ENCODE data around the gene TCF12. TPM values are rescaled to one million over a fixed set of nuclear protein-coding genes. Genes with fewer than 3 reads are reported as not detected.
"Not testable (repeated sequence)": the region's sequence is repeated elsewhere in the genome, so short reads cannot be mapped to it uniquely, and the experiment has no call there.

The TCF12 gene
- total RNA-seq, 1 experiment from 2014 or later, result 157 TPM

- DNase-seq (ENCODE audit: low read depth), result no peak
Measured at GRCh38 chr15:56978898-56979662, 60.6 kb downstream of the TCF12 start.

GRCh38 chr15:56980473-56980872 is 62.0 kb downstream of the TCF12 start:
- no peak for DNase-seq (ENCODE audit: low read depth)

GRCh38 chr15:56981160-56981559 is 62.7 kb downstream of the TCF12 start:
- no peak for DNase-seq (ENCODE audit: low read depth)

- DNase-seq (ENCODE audit: low read depth), result no peak
Measured at GRCh38 chr15:56982987-56983386, 64.5 kb downstream of the TCF12 start.

- DNase-seq (ENCODE audit: low read depth), result peak; percentile 52
Measured at GRCh38 chr15:56984681-56985481, 66.4 kb downstream of the TCF12 start.

- DNase-seq (ENCODE audit: low read depth), result no peak
Measured at GRCh38 chr15:56985856-56986255, 67.4 kb downstream of the TCF12 start.

- DNase-seq (ENCODE audit: low read depth), result no peak
Measured at GRCh38 chr15:56987286-56987685, 68.8 kb downstream of the TCF12 start.

- DNase-seq (ENCODE audit: low read depth), result no peak
Measured at GRCh38 chr15:56988219-56988618, 69.8 kb downstream of the TCF12 start.

GRCh38 chr15:56989411-56989924 is 71.0 kb downstream of the TCF12 start:
- DNase-seq (ENCODE audit: low read depth), result no peak

- DNase-seq (ENCODE audit: low read depth), result no peak
Measured at GRCh38 chr15:56991017-56991416, 72.6 kb downstream of the TCF12 start.

- DNase-seq (ENCODE audit: low read depth), result no peak
Measured at GRCh38 chr15:56992725-56993124, 74.3 kb downstream of the TCF12 start.

- DNase-seq (ENCODE audit: low read depth), result no peak
Measured at GRCh38 chr15:56994280-56994679, 75.8 kb downstream of the TCF12 start.

- no peak for DNase-seq (ENCODE audit: low read depth)
Measured at GRCh38 chr15:56996093-56996492, 77.6 kb downstream of the TCF12 start.

GRCh38 chr15:56996746-56997470 is 78.5 kb downstream of the TCF12 start:
- no peak for DNase-seq (ENCODE audit: low read depth)

GRCh38 chr15:57003418-57003817 is 85.0 kb downstream of the TCF12 start:
- DNase-seq (ENCODE audit: low read depth), result peak; percentile 65

GRCh38 chr15:57005244-57005643 is 86.8 kb downstream of the TCF12 start:
- DNase-seq (ENCODE audit: low read depth), result no peak

GRCh38 chr15:57007797-57008196 is 89.4 kb downstream of the TCF12 start:
- not testable (repeated sequence) for DNase-seq (ENCODE audit: low read depth)

- DNase-seq (ENCODE audit: low read depth), result no peak
Measured at GRCh38 chr15:57010724-57011123, 92.3 kb downstream of the TCF12 start.

- no peak for DNase-seq (ENCODE audit: low read depth)
Measured at GRCh38 chr15:57012556-57012955, 94.1 kb downstream of the TCF12 start.

- DNase-seq (ENCODE audit: low read depth), result not testable (repeated sequence)
Measured at GRCh38 chr15:57014896-57015295, 96.5 kb downstream of the TCF12 start.

GRCh38 chr15:57015360-57015759 is 96.9 kb downstream of the TCF12 start:
- DNase-seq (ENCODE audit: low read depth), result no peak

GRCh38 chr15:57015897-57016296 is 97.5 kb downstream of the TCF12 start:
- no peak for DNase-seq (ENCODE audit: low read depth)
